ENCODE data around the gene PPM1L. TPM values are rescaled to one million over a fixed set of nuclear protein-coding genes. Genes with fewer than 3 reads are reported as not detected.

PPM1L gene
- total and polyA plus RNA-seq, 10 of the 15 experiments (the other 5 are each of a cell fraction or from before 2014, with no cell fraction given) = under 0.01 to 0.33 (median 0.06) TPM; not detected in 1

DNA sequence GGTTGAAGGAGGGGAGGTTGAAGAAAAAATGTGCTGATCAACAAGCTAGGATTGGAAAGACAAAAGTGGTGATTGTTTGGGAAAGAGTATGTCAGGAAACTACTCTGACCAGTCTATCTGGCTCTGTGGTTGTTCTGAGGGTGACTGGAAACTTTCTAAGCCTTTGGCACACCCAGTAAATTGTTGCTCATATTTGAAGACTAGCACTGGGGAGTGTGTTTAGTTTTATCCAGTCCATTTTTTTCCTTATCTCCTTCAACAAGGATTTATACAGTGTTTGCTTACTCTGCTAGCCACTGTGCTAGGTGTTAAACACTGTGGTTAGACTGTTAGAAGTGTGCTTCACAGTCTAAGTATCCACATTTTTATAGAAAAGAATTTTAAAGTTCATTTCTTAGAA is 28.8 kb downstream of the PPM1L start:
- RAD21 ChIA-PET (ENCODE audit: unreplicated experiment) = no interaction called here

More for the DNA sequence above, 28.8 kb downstream of the PPM1L start:
- Histone ChIP-seq H3K4me2 (ENCODE audit: control insufficient read depth, insufficient read depth) (no peak overlapping the region), H3K79me2 (ENCODE audit: control insufficient read depth, insufficient read depth, low read length) (no peaks in the 10 kb centered on the region), H3K4me1 (ENCODE audit: control insufficient read depth, insufficient read depth, low read length) (no peaks in the 10 kb centered on the region), H3K27me3 (replicated peaks in 1 of 2; ENCODE audit: control insufficient read depth in 2 of 2, insufficient read depth in 2 of 2, low read length in 1 of 2) (no peaks in the 10 kb centered on the region; a peak in 1 of 4 replicates), H3K9me3 (replicated peaks; ENCODE audit: control insufficient read depth, insufficient read depth, low read length) (no peaks in the 10 kb centered on the region), H3K9ac (ENCODE audit: control insufficient read depth, insufficient read depth, low read length) (no peak overlapping the region), H3K36me3 (ENCODE audit: control insufficient read depth in 2 of 2, insufficient read depth in 2 of 2, low read length in 1 of 2) (no peaks in the 10 kb centered on the region), H4K20me1 (ENCODE audit: control insufficient read depth, insufficient read depth) (no peaks in the 10 kb centered on the region), H3K27ac (ENCODE audit: control insufficient read depth, insufficient read depth) (no peak overlapping the region), H3K4me3 (no peak overlapping the region), H2AFZ (ENCODE audit: control insufficient read depth, low read depth, low read length) (no peak overlapping the region)
- POLR2A ChIA-PET = no interaction called here
- no TSS peak for BruUV-seq (replicated peaks)
- intact Hi-C loops (cut with micrococcal nuclease; ENCODE audit: unreplicated experiment) (no loop called here), in situ Hi-C loops (cut with MboI) (no loop called here)
- FAIRE-seq (no peak), ATAC-seq (no peak), DNase-seq (ENCODE audit: low read depth, low spot score) (no peak)
- SMC1A ChIA-PET (ENCODE audit: uncharacterized antibody, unreplicated experiment) = interaction anchor here (0.8 kb wide), 1 partner anchor 9 kb away, joined by 3 read pairs; no protein-coding TSS in a partner anchor
- no peak for TF ChIP-seq PML (IDR thresholded peaks at IDR 0.05; ENCODE audit: low read length)
- no peak for TF ChIP-seq RFX5 (IDR thresholded peaks at IDR 0.05; ENCODE audit: low read depth, low read length)
- TF ChIP-seq YBX1 (IDR thresholded peaks at IDR 0.05) = no peak
- no peak for TF ChIP-seq RELA (IDR thresholded peaks at IDR 0.05; ENCODE audit: borderline replicate concordance, partially characterized antibody)
- TF ChIP-seq, protein P1, sequence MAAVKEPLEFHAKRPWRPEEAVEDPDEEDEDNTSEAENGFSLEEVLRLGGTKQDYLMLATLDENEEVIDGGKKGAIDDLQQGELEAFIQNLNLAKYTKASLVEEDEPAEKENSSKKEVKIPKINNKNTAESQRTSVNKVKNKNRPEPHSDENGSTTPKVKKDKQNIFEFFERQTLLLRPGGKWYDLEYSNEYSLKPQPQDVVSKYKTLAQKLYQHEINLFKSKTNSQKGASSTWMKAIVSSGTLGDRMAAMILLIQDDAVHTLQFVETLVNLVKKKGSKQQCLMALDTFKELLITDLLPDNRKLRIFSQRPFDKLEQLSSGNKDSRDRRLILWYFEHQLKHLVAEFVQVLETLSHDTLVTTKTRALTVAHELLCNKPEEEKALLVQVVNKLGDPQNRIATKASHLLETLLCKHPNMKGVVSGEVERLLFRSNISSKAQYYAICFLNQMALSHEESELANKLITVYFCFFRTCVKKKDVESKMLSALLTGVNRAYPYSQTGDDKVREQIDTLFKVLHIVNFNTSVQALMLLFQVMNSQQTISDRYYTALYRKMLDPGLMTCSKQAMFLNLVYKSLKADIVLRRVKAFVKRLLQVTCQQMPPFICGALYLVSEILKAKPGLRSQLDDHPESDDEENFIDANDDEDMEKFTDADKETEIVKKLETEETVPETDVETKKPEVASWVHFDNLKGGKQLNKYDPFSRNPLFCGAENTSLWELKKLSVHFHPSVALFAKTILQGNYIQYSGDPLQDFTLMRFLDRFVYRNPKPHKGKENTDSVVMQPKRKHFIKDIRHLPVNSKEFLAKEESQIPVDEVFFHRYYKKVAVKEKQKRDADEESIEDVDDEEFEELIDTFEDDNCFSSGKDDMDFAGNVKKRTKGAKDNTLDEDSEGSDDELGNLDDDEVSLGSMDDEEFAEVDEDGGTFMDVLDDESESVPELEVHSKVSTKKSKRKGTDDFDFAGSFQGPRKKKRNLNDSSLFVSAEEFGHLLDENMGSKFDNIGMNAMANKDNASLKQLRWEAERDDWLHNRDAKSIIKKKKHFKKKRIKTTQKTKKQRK (IDR thresholded peaks at IDR 0.05; ENCODE audit: low read depth, low read length) = no peak
- CTCF ChIA-PET = interaction anchor here (0.6 kb wide), 1 partner anchor 743 kb away, joined by 3 read pairs; no protein-coding TSS in a partner anchor

All from GM12878 (cell line).